HL-60 (cell line): Measurements from ENCODE around the gene NADK.

Experiments used
- DNase-seq, 2 experiments: peaks; one replicate each; pipeline ENCODE4 v3.0.0-alpha.2; 2010 to 2020; ENCODE audit warnings: low read depth in 1 of 2, low spot score in 1 of 2
- H3K27ac ChIP-seq: fragments of 250-450 bp; sonication (Bioruptor Pico); replicated peaks from 2 replicates; pipeline ENCODE4 v1.5.1; 2020; ENCODE audit warnings: mild to moderate bottlenecking, moderate library complexity
- H3K27me3 ChIP-seq: fragments of 250-450 bp; sonication (Bioruptor Pico); 2 replicates; pipeline ENCODE4 v1.5.1; 2021; ENCODE audit warnings: mild to moderate bottlenecking, moderate library complexity; ENCODE audit not compliant: insufficient read depth, poor library complexity, severe bottlenecking
- H3K4me3 ChIP-seq: replicated peaks from 2 replicates; pipeline ENCODE4 v1.5.1; 2011; ENCODE audit warnings: mild to moderate bottlenecking, control low read depth, low read length; ENCODE audit not compliant: insufficient read depth
- GABPA ChIP-seq: IDR thresholded peaks from 2 replicates; pipeline ENCODE4 v1.6.1; 2012; ENCODE audit warnings: low read depth
- POLR2AphosphoS5 ChIP-seq: IDR thresholded peaks from 2 replicates; pipeline ENCODE4 v1.6.1; 2012; ENCODE audit warnings: low read depth
- SPI1 ChIP-seq: IDR thresholded peaks from 2 replicates; pipeline ENCODE4 v1.6.1; 2012; ENCODE audit warnings: low read depth, mild to moderate bottlenecking, borderline replicate concordance
- TF ChIP-seq, protein P1 (sequence below): IDR thresholded peaks from one replicate; pipeline ENCODE4 v1.5.1; 2011; ENCODE audit warnings: low read length, control low read depth, inconsistent platforms; ENCODE audit not compliant: insufficient read depth
- TF ChIP-seq, protein P2 (sequence below): IDR thresholded peaks from 2 replicates; pipeline ENCODE4 v1.6.1; 2012; ENCODE audit warnings: low read depth; ENCODE audit not compliant: insufficient replicate concordance

NADK gene

DNA sequence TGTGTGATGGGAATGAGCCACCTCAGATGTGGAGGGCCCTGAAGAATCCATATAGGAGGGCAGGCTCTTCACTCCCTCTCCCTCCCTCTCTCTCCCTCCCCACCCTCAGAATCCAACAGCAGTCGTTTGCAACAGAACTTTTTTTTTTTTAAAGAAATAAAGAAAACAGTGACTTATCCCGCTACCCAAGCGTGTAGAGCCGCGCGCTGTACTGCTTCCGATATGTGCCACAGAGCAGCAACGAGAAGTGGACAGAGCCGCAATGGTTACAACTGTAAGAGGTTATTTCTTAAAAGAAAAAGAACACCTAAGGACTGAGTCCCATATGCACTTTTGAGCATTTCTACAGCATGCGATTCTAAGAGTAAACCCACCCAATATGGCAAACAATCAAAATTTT is 7.4 kb upstream of the NADK start:
- H3K4me3 ChIP-seq, result no peak overlapping the region
- DNase-seq, result no peak
- TF ChIP-seq, protein P1, sequence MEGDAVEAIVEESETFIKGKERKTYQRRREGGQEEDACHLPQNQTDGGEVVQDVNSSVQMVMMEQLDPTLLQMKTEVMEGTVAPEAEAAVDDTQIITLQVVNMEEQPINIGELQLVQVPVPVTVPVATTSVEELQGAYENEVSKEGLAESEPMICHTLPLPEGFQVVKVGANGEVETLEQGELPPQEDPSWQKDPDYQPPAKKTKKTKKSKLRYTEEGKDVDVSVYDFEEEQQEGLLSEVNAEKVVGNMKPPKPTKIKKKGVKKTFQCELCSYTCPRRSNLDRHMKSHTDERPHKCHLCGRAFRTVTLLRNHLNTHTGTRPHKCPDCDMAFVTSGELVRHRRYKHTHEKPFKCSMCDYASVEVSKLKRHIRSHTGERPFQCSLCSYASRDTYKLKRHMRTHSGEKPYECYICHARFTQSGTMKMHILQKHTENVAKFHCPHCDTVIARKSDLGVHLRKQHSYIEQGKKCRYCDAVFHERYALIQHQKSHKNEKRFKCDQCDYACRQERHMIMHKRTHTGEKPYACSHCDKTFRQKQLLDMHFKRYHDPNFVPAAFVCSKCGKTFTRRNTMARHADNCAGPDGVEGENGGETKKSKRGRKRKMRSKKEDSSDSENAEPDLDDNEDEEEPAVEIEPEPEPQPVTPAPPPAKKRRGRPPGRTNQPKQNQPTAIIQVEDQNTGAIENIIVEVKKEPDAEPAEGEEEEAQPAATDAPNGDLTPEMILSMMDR, result no peak
- no peak for TF ChIP-seq SPI1
- no peak for TF ChIP-seq POLR2AphosphoS5
- TF ChIP-seq, protein P2, sequence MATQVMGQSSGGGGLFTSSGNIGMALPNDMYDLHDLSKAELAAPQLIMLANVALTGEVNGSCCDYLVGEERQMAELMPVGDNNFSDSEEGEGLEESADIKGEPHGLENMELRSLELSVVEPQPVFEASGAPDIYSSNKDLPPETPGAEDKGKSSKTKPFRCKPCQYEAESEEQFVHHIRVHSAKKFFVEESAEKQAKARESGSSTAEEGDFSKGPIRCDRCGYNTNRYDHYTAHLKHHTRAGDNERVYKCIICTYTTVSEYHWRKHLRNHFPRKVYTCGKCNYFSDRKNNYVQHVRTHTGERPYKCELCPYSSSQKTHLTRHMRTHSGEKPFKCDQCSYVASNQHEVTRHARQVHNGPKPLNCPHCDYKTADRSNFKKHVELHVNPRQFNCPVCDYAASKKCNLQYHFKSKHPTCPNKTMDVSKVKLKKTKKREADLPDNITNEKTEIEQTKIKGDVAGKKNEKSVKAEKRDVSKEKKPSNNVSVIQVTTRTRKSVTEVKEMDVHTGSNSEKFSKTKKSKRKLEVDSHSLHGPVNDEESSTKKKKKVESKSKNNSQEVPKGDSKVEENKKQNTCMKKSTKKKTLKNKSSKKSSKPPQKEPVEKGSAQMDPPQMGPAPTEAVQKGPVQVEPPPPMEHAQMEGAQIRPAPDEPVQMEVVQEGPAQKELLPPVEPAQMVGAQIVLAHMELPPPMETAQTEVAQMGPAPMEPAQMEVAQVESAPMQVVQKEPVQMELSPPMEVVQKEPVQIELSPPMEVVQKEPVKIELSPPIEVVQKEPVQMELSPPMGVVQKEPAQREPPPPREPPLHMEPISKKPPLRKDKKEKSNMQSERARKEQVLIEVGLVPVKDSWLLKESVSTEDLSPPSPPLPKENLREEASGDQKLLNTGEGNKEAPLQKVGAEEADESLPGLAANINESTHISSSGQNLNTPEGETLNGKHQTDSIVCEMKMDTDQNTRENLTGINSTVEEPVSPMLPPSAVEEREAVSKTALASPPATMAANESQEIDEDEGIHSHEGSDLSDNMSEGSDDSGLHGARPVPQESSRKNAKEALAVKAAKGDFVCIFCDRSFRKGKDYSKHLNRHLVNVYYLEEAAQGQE, result no peak
- no peak for TF ChIP-seq GABPA
- no peak overlapping the region for H3K27ac ChIP-seq
- no peaks in the 10 kb centered on the region for H3K27me3 ChIP-seq

DNA sequence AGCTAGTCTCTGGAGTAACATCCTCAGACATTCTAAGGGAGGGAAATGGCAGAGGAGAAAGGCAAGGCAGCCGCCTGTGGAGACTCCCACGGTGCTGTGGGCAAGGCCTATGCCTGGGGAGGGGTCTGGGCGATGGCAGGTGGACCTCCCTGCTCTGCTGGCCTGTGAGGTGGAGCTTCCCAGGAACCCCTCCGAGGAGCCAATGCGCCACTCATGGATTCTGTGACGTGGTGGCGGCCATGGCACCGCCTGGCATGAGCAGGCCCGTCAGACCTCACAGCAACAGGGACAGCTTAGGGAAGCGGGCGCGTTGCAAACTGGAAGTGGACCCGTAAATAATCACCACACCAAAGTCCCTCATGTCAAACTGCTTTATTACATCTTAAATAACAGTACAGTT is 6.7 kb upstream of the NADK start:
- H3K27me3 ChIP-seq, result no peaks in the 10 kb centered on the region
- no peak overlapping the region for H3K4me3 ChIP-seq
- peak; percentile 6; the same call in 1 of the 2 replicates for TF ChIP-seq POLR2AphosphoS5
- TF ChIP-seq, protein P2, result no peak
- H3K27ac ChIP-seq, result no peak overlapping the region
- DNase-seq, result no peak

DNA sequence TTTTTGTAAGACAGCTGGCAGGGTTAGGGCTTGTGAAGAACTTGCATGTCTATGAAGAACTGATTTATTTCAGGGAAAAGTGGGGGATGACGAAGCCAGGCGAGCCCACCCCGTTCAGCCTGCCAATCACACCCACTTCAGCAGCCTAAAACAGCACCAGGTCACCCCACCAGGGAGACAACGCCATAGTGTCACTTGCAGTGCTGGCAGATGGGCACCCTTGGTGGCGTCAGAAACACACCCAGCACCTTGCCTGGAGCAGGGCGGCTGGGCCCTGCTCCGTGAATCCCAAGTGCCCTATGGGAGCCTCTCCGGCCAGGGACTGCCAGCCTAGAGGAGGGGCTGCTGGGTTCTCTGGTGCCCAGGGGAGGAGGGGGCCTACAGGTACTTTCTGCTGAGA is 5.0 kb upstream of the NADK start:
- H3K27ac ChIP-seq, result peak overlapping the region; percentile 94

More for the DNA sequence above, 5.0 kb upstream of the NADK start:
- Histone ChIP-seq H3K27me3 (no peaks in the 10 kb centered on the region), H3K4me3 (no peak overlapping the region)
- no peak for DNase-seq
- TF ChIP-seq GABPA, result no peak
- TF ChIP-seq, protein P1, result no peak
- TF ChIP-seq, protein P2, result no peak
- no peak for TF ChIP-seq POLR2AphosphoS5
- TF ChIP-seq SPI1, result no peak
